HepG2 (cell line): ENCODE measurements around the gene MIA3. TPM values are rescaled to one million over a fixed set of nuclear protein-coding genes. Genes with fewer than 3 reads are reported as not detected.

Experiments used
- ATF7-NPFF ChIP-seq: sonication (generic); formaldehyde crosslinking; IDR thresholded peaks from 2 replicates; pipeline ENCODE4 v1.8.1; 2023; ENCODE audit warnings: mild to moderate bottlenecking, low read depth, missing genetic modification reagents, moderate library complexity
- BORCS8-MEF2B ChIP-seq: sonication (generic); formaldehyde crosslinking; IDR thresholded peaks from 2 replicates; pipeline ENCODE4 v1.8.0; 2022; ENCODE audit warnings: mild to moderate bottlenecking, missing genetic modification reagents
- DNMT1 ChIP-seq: sonication (generic); formaldehyde crosslinking; IDR thresholded peaks from 2 replicates; pipeline ENCODE4 v1.5.1; 2020; ENCODE audit warnings: mild to moderate bottlenecking, missing genetic modification reagents
- ELK4 ChIP-seq: sonication (generic); formaldehyde crosslinking; IDR thresholded peaks from 2 replicates; pipeline ENCODE4 v1.9.0; 2021; ENCODE audit warnings: missing genetic modification reagents, borderline replicate concordance
- JARID2 ChIP-seq: sonication (generic); formaldehyde crosslinking; IDR thresholded peaks from 2 replicates; pipeline ENCODE4 v1.8.1; 2023; ENCODE audit warnings: missing genetic modification reagents, inconsistent platforms; ENCODE audit not compliant: insufficient replicate concordance
- MZF1 ChIP-seq: sonication (generic); formaldehyde crosslinking; IDR thresholded peaks from 2 replicates; pipeline ENCODE4 v1.8.1; 2023; ENCODE audit warnings: mild to moderate bottlenecking, missing genetic modification reagents, borderline replicate concordance
- REXO4 ChIP-seq: sonication (generic); formaldehyde crosslinking; IDR thresholded peaks from 2 replicates; pipeline ENCODE4 v1.8.0; 2022; ENCODE audit warnings: missing genetic modification reagents, mild to moderate bottlenecking, borderline replicate concordance
- SNAI1 ChIP-seq: sonication (generic); formaldehyde crosslinking; IDR thresholded peaks from 2 replicates; pipeline ENCODE4 v1.5.0; 2020; ENCODE audit warnings: mild to moderate bottlenecking, missing genetic modification reagents, borderline replicate concordance
- SP5 ChIP-seq: IDR thresholded peaks from 2 replicates; pipeline ENCODE4 v1.6.1; 2016; ENCODE audit warnings: low read depth, borderline replicate concordance
- TAF1 ChIP-seq: sonication (generic); formaldehyde crosslinking; IDR thresholded peaks from 2 replicates; pipeline ENCODE4 v1.4.0; 2020; ENCODE audit warnings: missing genetic modification reagents
- ZNF569 ChIP-seq: sonication (generic); formaldehyde crosslinking; IDR thresholded peaks from 2 replicates; pipeline ENCODE4 v1.5.0; 2020; ENCODE audit warnings: mild to moderate bottlenecking, missing genetic modification reagents, moderate library complexity, borderline replicate concordance
- ZNF589 ChIP-seq: sonication (generic); formaldehyde crosslinking; conservative IDR thresholded peaks from 2 replicates; pipeline ENCODE4 v1.8.0; 2022; ENCODE audit warnings: mild to moderate bottlenecking, moderate library complexity, missing genetic modification reagents
- ZNF660 ChIP-seq: sonication (generic); formaldehyde crosslinking; IDR thresholded peaks from 2 replicates; pipeline ENCODE4 v1.5.1; 2020; ENCODE audit warnings: mild to moderate bottlenecking, low read depth, missing genetic modification reagents, borderline replicate concordance
- ZNF678 ChIP-seq: sonication (generic); formaldehyde crosslinking; IDR thresholded peaks from 2 replicates; pipeline ENCODE4 v1.4.0; 2020; ENCODE audit warnings: mild to moderate bottlenecking, missing genetic modification reagents
- ZNF704 ChIP-seq: sonication (generic); formaldehyde crosslinking; IDR thresholded peaks from 2 replicates; pipeline ENCODE4 v1.8.1; 2023; ENCODE audit warnings: mild to moderate bottlenecking, inconsistent platforms, moderate library complexity, missing genetic modification reagents, borderline replicate concordance
- polyA plus RNA-seq, 8 experiments: library from polyadenylated mRNA; depleted of rRNA in 3 of 8; stranded (reverse) in 7 of 8; unstranded in 1 of 8; fragments of >200 nt; fragmentation: Illumina TruSeq in 4 of 8; extraction: Trizol in 4 of 8; gene quantifications; 2 replicates each; pipeline versions ENCODE4 v1.2.1 to v1.2.3, GENCODE V29; 2011 to 2016; ENCODE audit warnings: low read depth in 4 of 8, missing spikeins in 1 of 8, mixed read lengths in 1 of 8; ENCODE audit not compliant: insufficient read depth in 1 of 8
- total RNA-seq, 5 experiments: library from RNA; depleted of rRNA; stranded (reverse); fragments of >200 nt; fragmentation: Illumina TruSeq; extraction: Trizol; gene quantifications; 2 replicates each; pipeline ENCODE4 v1.2.3, GENCODE V29; 2016; ENCODE audit warnings: low read depth in 1 of 5
- TF ChIP-seq, protein P1 (sequence below): IDR thresholded peaks from 2 replicates; pipeline ENCODE4 v1.6.1; 2016; ENCODE audit warnings: missing genetic modification reagents, missing compliant biosample characterization
- TF ChIP-seq, protein P2 (sequence below): sonication (generic); formaldehyde crosslinking; conservative IDR thresholded peaks from 2 replicates; pipeline ENCODE4 v1.8.0; 2022; ENCODE audit warnings: missing genetic modification reagents
- TF ChIP-seq, protein P3 (sequence below): sonication (generic); formaldehyde crosslinking; IDR thresholded peaks from 2 replicates; pipeline ENCODE4 v1.4.0; 2020; ENCODE audit warnings: missing genetic modification reagents, borderline replicate concordance

The MIA3 gene
- total and polyA plus RNA-seq, 2 of the 13 experiments (the other 11 are each of a cell fraction or from before 2014, with no cell fraction given), result 45.6 to 48.7 TPM

GRCh38 chr1:222589462-222590302 is 28.2 kb upstream of the MIA3 start, which contains the start of gene TAF1A (continued):
- TF ChIP-seq ZNF704 (no peak), MZF1 (CRISPR knock-in tag) (no peak), ZNF569 (CRISPR knock-in tag) (0 out of 2 replicates have a peak, but pooled peaks have one; percentile 57), ZNF660 (CRISPR knock-in tag) (no peak), REXO4 (CRISPR knock-in tag) (no peak), DNMT1 (CRISPR knock-in tag) (no peak), BORCS8-MEF2B (CRISPR knock-in tag) (peak; percentile 50; the same call in 1 of the 2 replicates), ELK4 (no peak), JARID2 (CRISPR knock-in tag) (no peak), TAF1 (CRISPR knock-in tag) (peak; percentile 56; the same call in 1 of the 2 replicates), SNAI1 (CRISPR knock-in tag) (0 out of 2 replicates have a peak, but pooled peaks have one; percentile 44), ZNF589 (no peak), ATF7-NPFF (CRISPR knock-in tag) (no peak), SP5 (CRISPR knock-in tag) (no peak), ZNF678 (no peak)
- TF ChIP-seq, protein P1, sequence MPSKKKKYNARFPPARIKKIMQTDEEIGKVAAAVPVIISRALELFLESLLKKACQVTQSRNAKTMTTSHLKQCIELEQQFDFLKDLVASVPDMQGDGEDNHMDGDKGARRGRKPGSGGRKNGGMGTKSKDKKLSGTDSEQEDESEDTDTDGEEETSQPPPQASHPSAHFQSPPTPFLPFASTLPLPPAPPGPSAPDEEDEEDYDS (CRISPR knock-in tag), result peak; percentile 63
- TF ChIP-seq, protein P2, sequence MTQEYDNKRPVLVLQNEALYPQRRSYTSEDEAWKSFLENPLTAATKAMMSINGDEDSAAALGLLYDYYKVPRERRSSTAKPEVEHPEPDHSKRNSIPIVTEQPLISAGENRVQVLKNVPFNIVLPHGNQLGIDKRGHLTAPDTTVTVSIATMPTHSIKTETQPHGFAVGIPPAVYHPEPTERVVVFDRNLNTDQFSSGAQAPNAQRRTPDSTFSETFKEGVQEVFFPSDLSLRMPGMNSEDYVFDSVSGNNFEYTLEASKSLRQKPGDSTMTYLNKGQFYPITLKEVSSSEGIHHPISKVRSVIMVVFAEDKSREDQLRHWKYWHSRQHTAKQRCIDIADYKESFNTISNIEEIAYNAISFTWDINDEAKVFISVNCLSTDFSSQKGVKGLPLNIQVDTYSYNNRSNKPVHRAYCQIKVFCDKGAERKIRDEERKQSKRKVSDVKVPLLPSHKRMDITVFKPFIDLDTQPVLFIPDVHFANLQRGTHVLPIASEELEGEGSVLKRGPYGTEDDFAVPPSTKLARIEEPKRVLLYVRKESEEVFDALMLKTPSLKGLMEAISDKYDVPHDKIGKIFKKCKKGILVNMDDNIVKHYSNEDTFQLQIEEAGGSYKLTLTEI (CRISPR knock-in tag), result no peak
- TF ChIP-seq, protein P3, sequence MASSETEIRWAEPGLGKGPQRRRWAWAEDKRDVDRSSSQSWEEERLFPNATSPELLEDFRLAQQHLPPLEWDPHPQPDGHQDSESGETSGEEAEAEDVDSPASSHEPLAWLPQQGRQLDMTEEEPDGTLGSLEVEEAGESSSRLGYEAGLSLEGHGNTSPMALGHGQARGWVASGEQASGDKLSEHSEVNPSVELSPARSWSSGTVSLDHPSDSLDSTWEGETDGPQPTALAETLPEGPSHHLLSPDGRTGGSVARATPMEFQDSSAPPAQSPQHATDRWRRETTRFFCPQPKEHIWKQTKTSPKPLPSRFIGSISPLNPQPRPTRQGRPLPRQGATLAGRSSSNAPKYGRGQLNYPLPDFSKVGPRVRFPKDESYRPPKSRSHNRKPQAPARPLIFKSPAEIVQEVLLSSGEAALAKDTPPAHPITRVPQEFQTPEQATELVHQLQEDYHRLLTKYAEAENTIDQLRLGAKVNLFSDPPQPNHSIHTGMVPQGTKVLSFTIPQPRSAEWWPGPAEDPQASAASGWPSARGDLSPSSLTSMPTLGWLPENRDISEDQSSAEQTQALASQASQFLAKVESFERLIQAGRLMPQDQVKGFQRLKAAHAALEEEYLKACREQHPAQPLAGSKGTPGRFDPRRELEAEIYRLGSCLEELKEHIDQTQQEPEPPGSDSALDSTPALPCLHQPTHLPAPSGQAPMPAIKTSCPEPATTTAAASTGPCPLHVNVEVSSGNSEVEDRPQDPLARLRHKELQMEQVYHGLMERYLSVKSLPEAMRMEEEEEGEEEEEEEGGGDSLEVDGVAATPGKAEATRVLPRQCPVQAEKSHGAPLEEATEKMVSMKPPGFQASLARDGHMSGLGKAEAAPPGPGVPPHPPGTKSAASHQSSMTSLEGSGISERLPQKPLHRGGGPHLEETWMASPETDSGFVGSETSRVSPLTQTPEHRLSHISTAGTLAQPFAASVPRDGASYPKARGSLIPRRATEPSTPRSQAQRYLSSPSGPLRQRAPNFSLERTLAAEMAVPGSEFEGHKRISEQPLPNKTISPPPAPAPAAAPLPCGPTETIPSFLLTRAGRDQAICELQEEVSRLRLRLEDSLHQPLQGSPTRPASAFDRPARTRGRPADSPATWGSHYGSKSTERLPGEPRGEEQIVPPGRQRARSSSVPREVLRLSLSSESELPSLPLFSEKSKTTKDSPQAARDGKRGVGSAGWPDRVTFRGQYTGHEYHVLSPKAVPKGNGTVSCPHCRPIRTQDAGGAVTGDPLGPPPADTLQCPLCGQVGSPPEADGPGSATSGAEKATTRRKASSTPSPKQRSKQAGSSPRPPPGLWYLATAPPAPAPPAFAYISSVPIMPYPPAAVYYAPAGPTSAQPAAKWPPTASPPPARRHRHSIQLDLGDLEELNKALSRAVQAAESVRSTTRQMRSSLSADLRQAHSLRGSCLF (CRISPR knock-in tag), result no peak
